Endothelial cell of umbilical vein (primary cell): ENCODE measurements around the gene TXNDC2.

Experiments
- CTCF ChIP-seq, 2 donors: IDR thresholded peaks; 1 replicate in 1 of 2; 2 replicates in 1 of 2; pipeline ENCODE4 v1.5.1; 2011; ENCODE audit warnings: low read length in 2 of 2, mild to moderate bottlenecking in 2 of 2, moderate library complexity in 2 of 2, control low read depth in 1 of 2, inconsistent platforms in 1 of 2, low read depth in 1 of 2; ENCODE audit not compliant: insufficient read depth in 1 of 2; ENCODE audit errors: extremely low read depth in 1 of 2
- EZH2 ChIP-seq: IDR thresholded peaks from 2 replicates; pipeline ENCODE4 v1.6.1; 2012; ENCODE audit warnings: borderline replicate concordance, low read depth, mild to moderate bottlenecking, moderate library complexity, low read length, inconsistent platforms; ENCODE audit not compliant: severe bottlenecking
- FOS ChIP-seq: IDR thresholded peaks from 2 replicates; pipeline ENCODE4 v1.6.1; 2011; ENCODE audit warnings: mild to moderate bottlenecking, low read length, moderate library complexity, borderline replicate concordance; ENCODE audit not compliant: insufficient read depth
- GATA2 ChIP-seq: IDR thresholded peaks from 2 replicates; pipeline ENCODE4 v1.7.0; 2011; ENCODE audit warnings: low read depth, mild to moderate bottlenecking, moderate library complexity, mixed read lengths, low read length; ENCODE audit not compliant: insufficient read length, insufficient read depth
- JUN ChIP-seq: IDR thresholded peaks from 2 replicates; pipeline ENCODE4 v1.6.1; 2011; ENCODE audit warnings: borderline replicate concordance, low read depth; ENCODE audit not compliant: insufficient read length, insufficient read depth
- MAX ChIP-seq: IDR thresholded peaks from 2 replicates; pipeline ENCODE4 v1.6.1; 2011; ENCODE audit not compliant: insufficient read depth, insufficient read length
- MYC ChIP-seq: IDR thresholded peaks from one replicate; pipeline ENCODE4 v1.6.1; 2011; ENCODE audit warnings: mild to moderate bottlenecking, low read depth, low read length
- POLR2A ChIP-seq: IDR thresholded peaks from 2 replicates; pipeline ENCODE4 v1.6.1; 2012; ENCODE audit warnings: low read depth, mild to moderate bottlenecking, control low read depth, low read length
- POLR2AphosphoS5 ChIP-seq: IDR thresholded peaks from 2 replicates; pipeline ENCODE4 v1.6.1; 2012; ENCODE audit warnings: low read depth, mild to moderate bottlenecking, control low read depth, low read length, moderate library complexity; ENCODE audit not compliant: insufficient read depth

- TF ChIP-seq CTCF (IDR thresholded peaks at IDR 0.05; ENCODE audit: extremely low read depth in 1 of 2, insufficient read depth in 1 of 2, low read depth in 1 of 2, low read length in 2 of 2) (no peak), EZH2 (no peak), POLR2A (no peak), FOS (no peak), POLR2AphosphoS5 (no peak), GATA2 (no peak), JUN (no peak), MYC (no peak), MAX (no peak)
These were observed 24.9 kb downstream of the TXNDC2 start for GRCh38 chr18:9910661-9911060.
